ENCODE results near the gene CYTH2.

Gene CYTH2

GRCh38 chr19:48443731-48444128, 25.4 kb upstream of the CYTH2 start:
- H3K36me3 ChIP-seq (ENCODE audit: insufficient read depth, low read length): peaks cover 4% of the 10 kb centered on the region; the same call in 1 of the 2 replicates
- peak overlapping the region; percentile 92 for H3K4me3 ChIP-seq (ENCODE audit: low read length, poor library complexity, severe bottlenecking)
- H3K9me3 ChIP-seq (ENCODE audit: insufficient read depth, low read depth, low read length): no peaks in the 10 kb centered on the region
- peaks cover 7% of the 10 kb centered on the region for H4K20me1 ChIP-seq (ENCODE audit: insufficient read depth, low read length, poor library complexity, severe bottlenecking)
- peaks cover 11% of the 10 kb centered on the region for H3K4me1 ChIP-seq (ENCODE audit: insufficient read depth, low read length, poor library complexity, severe bottlenecking)
- no peak overlapping the region for H3K9ac ChIP-seq (ENCODE audit: low read depth, low read length, poor library complexity, severe bottlenecking)
- no peaks in the 10 kb centered on the region for H3K9me2 ChIP-seq (replicated peaks; ENCODE audit: low read depth, low read length)
- H3K27me3 ChIP-seq (ENCODE audit: insufficient read depth, low read length, poor library complexity, severe bottlenecking): no peaks in the 10 kb centered on the region
- no peak overlapping the region for H2AFZ ChIP-seq (ENCODE audit: low read length)
- TF ChIP-seq, protein P1, sequence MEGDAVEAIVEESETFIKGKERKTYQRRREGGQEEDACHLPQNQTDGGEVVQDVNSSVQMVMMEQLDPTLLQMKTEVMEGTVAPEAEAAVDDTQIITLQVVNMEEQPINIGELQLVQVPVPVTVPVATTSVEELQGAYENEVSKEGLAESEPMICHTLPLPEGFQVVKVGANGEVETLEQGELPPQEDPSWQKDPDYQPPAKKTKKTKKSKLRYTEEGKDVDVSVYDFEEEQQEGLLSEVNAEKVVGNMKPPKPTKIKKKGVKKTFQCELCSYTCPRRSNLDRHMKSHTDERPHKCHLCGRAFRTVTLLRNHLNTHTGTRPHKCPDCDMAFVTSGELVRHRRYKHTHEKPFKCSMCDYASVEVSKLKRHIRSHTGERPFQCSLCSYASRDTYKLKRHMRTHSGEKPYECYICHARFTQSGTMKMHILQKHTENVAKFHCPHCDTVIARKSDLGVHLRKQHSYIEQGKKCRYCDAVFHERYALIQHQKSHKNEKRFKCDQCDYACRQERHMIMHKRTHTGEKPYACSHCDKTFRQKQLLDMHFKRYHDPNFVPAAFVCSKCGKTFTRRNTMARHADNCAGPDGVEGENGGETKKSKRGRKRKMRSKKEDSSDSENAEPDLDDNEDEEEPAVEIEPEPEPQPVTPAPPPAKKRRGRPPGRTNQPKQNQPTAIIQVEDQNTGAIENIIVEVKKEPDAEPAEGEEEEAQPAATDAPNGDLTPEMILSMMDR (conservative IDR thresholded peaks at IDR 0.05; ENCODE audit: low read length): no peak
- no peak for TF ChIP-seq EZH2phosphoT487 (IDR thresholded peaks at IDR 0.05; ENCODE audit: borderline replicate concordance)
- peak overlapping the region; percentile 99 for H3K4me2 ChIP-seq (ENCODE audit: low read depth, low read length, poor library complexity, severe bottlenecking)
- no peaks in the 10 kb centered on the region for H3F3A ChIP-seq (ENCODE audit: low read depth)
- peaks cover 27% of the 10 kb centered on the region for H3K79me2 ChIP-seq (ENCODE audit: insufficient read depth, low read length)

DNA sequence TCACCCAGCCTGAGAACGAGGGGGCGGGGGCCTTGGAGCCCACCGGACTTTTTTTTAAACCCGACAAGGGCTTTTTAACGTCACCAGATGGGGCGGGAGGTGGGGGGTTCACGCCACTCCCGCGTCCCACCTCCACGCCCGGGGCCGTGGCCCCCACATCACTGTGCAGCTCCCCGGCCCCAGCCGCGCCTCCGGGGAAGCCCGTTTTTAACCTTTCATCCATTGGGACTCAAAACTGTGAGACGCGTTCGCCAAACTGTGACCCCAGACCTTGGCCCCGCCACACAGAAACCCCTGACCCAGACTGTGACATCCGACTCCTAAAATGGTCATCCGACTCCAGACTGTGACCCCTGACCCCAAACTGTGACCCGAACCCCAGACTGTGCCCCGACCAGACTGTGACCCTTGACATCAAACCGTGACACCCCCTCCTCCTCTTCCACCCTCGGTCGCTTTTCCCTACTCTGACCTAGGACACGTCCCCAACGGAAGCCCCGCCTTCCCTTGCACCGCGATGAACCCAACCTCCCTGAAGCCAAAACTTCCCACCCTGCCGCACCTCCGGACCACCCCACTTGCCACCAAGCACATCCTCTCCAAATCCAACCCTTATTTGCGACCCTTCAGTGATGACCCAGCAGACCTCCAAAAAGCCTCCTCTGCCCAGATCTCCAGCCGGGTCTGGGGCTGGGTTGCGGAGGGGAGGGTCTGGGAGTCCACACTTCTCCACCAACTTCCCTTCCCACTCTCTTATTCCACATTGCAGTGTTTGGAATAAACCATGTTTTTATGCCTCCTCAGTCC, 24.8 kb upstream of the CYTH2 start:
- H3K4me3 ChIP-seq (ENCODE audit: low read length, poor library complexity, severe bottlenecking): peak overlapping the region; percentile 92
- H3K36me3 ChIP-seq (ENCODE audit: insufficient read depth, low read length): peaks cover 5% of the 10 kb centered on the region; the same call in 1 of the 2 replicates
- peak overlapping the region; percentile 99 for H3K4me2 ChIP-seq (ENCODE audit: low read depth, low read length, poor library complexity, severe bottlenecking)
- H4K20me1 ChIP-seq (ENCODE audit: insufficient read depth, low read length, poor library complexity, severe bottlenecking): peaks cover 7% of the 10 kb centered on the region
- H3K9ac ChIP-seq (ENCODE audit: low read depth, low read length, poor library complexity, severe bottlenecking): peak overlapping the region; percentile 84
- H3K9me3 ChIP-seq (ENCODE audit: insufficient read depth, low read depth, low read length): no peaks in the 10 kb centered on the region
- TF ChIP-seq, protein P1 (conservative IDR thresholded peaks at IDR 0.05; ENCODE audit: low read length): no peak
- peaks cover 28% of the 10 kb centered on the region for H3K79me2 ChIP-seq (ENCODE audit: insufficient read depth, low read length)
- no peaks in the 10 kb centered on the region for H3K27me3 ChIP-seq (ENCODE audit: insufficient read depth, low read length, poor library complexity, severe bottlenecking)
- peaks cover 11% of the 10 kb centered on the region for H3K4me1 ChIP-seq (ENCODE audit: insufficient read depth, low read length, poor library complexity, severe bottlenecking)
- no peaks in the 10 kb centered on the region for H3K9me2 ChIP-seq (replicated peaks; ENCODE audit: low read depth, low read length)
- peak overlapping the region; percentile 65 for H2AFZ ChIP-seq (ENCODE audit: low read length)
- H3F3A ChIP-seq (ENCODE audit: low read depth): no peaks in the 10 kb centered on the region

DNA sequence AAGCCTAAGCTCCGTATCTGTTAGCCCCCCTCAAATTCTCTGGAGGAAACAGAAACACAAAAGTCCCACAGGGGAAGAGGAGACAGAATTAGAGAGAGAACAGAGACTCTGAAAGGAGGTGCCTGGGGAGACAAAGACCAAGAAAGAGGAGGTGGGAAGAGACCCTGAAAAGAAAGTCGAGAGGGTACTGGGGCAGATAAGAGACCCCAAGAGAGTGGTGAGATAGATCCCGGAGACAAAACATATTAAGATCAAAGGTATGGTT, 24.3 kb upstream of the CYTH2 start:
- Histone ChIP-seq H4K20me1 (ENCODE audit: insufficient read depth, low read length, poor library complexity, severe bottlenecking) (peaks cover 7% of the 10 kb centered on the region), H3K9me2 (replicated peaks; ENCODE audit: low read depth, low read length) (no peaks in the 10 kb centered on the region), H3K9ac (ENCODE audit: low read depth, low read length, poor library complexity, severe bottlenecking) (peak overlapping the region; percentile 84), H3K4me3 (ENCODE audit: low read length, poor library complexity, severe bottlenecking) (peak overlapping the region; percentile 92), H3K4me1 (ENCODE audit: insufficient read depth, low read length, poor library complexity, severe bottlenecking) (peaks cover 11% of the 10 kb centered on the region), H3K27me3 (ENCODE audit: insufficient read depth, low read length, poor library complexity, severe bottlenecking) (no peaks in the 10 kb centered on the region), H3K79me2 (ENCODE audit: insufficient read depth, low read length) (peaks cover 28% of the 10 kb centered on the region), H3K4me2 (ENCODE audit: low read depth, low read length, poor library complexity, severe bottlenecking) (peak overlapping the region; percentile 99), H3K36me3 (ENCODE audit: insufficient read depth, low read length) (peaks cover 5% of the 10 kb centered on the region; the same call in 1 of the 2 replicates), H3K9me3 (ENCODE audit: insufficient read depth, low read depth, low read length) (no peaks in the 10 kb centered on the region), H2AFZ (ENCODE audit: low read length) (peak overlapping the region; percentile 65), H3F3A (ENCODE audit: low read depth) (no peaks in the 10 kb centered on the region)
- TF ChIP-seq EZH2phosphoT487 (IDR thresholded peaks at IDR 0.05; ENCODE audit: borderline replicate concordance): no peak
- TF ChIP-seq, protein P1 (conservative IDR thresholded peaks at IDR 0.05; ENCODE audit: low read length): no peak

Data from Loucy (cell line).